Upper lobe of right lung (tissue), 1 donor: ENCODE measurements around the gene WFDC2. TPM values are rescaled to one million over a fixed set of nuclear protein-coding genes. Genes with fewer than 3 reads are reported as not detected.
A peak's percentile ranks its signal among the peaks of the same experiment; 100 is the strongest.

Source experiments
- ATAC-seq: fragments of 200-7000 bp; cut with Tn5 transposase; one replicate; pipeline ENCODE4 v1.9.1; 2020; ENCODE audit warnings: mild to moderate bottlenecking, moderate library complexity
- DNase-seq: peaks from one replicate; pipeline ENCODE4 v3.0.0-alpha.2; 2020
- H3K27ac ChIP-seq: fragments of 200-600 bp; one replicate; pipeline ENCODE4 v1.8.0; 2022
- H3K27me3 ChIP-seq: fragments of 200-600 bp; one replicate; pipeline ENCODE4 v1.8.0; 2022; ENCODE audit warnings: mild to moderate bottlenecking
- H3K36me3 ChIP-seq: fragments of 200-600 bp; one replicate; pipeline ENCODE4 v1.8.0; 2022
- H3K4me1 ChIP-seq: fragments of 200-600 bp; one replicate; pipeline ENCODE4 v1.8.0; 2022
- H3K4me3 ChIP-seq: fragments of 200-600 bp; one replicate; pipeline ENCODE4 v1.8.0; 2022; ENCODE audit warnings: mild to moderate bottlenecking
- H3K9me3 ChIP-seq: fragments of 200-600 bp; one replicate; pipeline ENCODE4 v1.8.0; 2022
- CTCF ChIP-seq: fragments of 200-600 bp; IDR thresholded peaks from one replicate; pipeline ENCODE4 v1.8.0; 2022; ENCODE audit warnings: antibody characterized with exemption
- intact Hi-C: fragments of 100-400 bp; cut with DNase I; formaldehyde crosslinking; loops from one replicate; pipeline ENCODE4 v1.11.0; 2022
- long read RNA-seq: library from polyadenylated mRNA; unstranded; transcript quantifications from one replicate; pipeline ENCODE4 v2.0.0, GENCODE V29; 2021
- total RNA-seq: library from RNA; stranded (reverse); fragmentation: NEBNext Ultra II Directional; extraction: Animal tissue kit (Norgen Biotek cat#: 25700); gene quantifications from one replicate; pipeline ENCODE4 v1.2.1, GENCODE V29; 2021
- donor health status: DM: no; HTN: yes; CAD: no; lungs with severe emphysema.

WFDC2 gene
- 113 TPM for total RNA-seq
- long read RNA-seq, transcript WFDC2-204 (4 exons, 614 nt): major isoform, 7 of 9 reads
- long read RNA-seq, partial matches to known transcripts: 2 of 9 reads
- long read RNA-seq, other reads (novel, unspliced or antisense): 0 of 9 reads

GRCh38 chr20:45469336-45470261 is at the start of gene WFDC2:
Gene WFDC2 (plus strand): TSS chr20:45469753. CDS start chr20:45469782, 29 bp downstream.
- H3K27me3 ChIP-seq: peaks cover 28% of the 10 kb centered on the region
- peak within 1 kb of the TSS; percentile 46 for H3K4me3 ChIP-seq
- peak; percentile 90 for DNase-seq
- peak within 1 kb of the TSS; percentile 74 for H3K27ac ChIP-seq
- no peaks in the 10 kb centered on the region for H3K36me3 ChIP-seq
- H3K9me3 ChIP-seq: no peaks in the 10 kb centered on the region
- no peak for TF ChIP-seq CTCF
- peak; percentile 74 for ATAC-seq
- peaks cover 20% of the 10 kb centered on the region for H3K4me1 ChIP-seq
- intact Hi-C loops: no loop called here

- Histone ChIP-seq H3K27me3 (no peaks in the 10 kb centered on the region), H3K36me3 (peaks cover 58% of the 10 kb centered on the region), H3K9me3 (no peaks in the 10 kb centered on the region), H3K4me1 (peaks cover 10% of the 10 kb centered on the region), H3K27ac (no peak overlapping the region), H3K4me3 (no peak overlapping the region)
- no peak for ATAC-seq
- intact Hi-C loops: no loop called here
- TF ChIP-seq CTCF: no peak
- DNase-seq: no peak
These were observed 49.4 kb upstream of the WFDC2 start for GRCh38 chr20:45420125-45420524.

GRCh38 chr20:45423700-45424099 is 45.9 kb upstream of the WFDC2 start:
- peaks cover 67% of the 10 kb centered on the region for H3K36me3 ChIP-seq
- no peaks in the 10 kb centered on the region for H3K4me1 ChIP-seq
- TF ChIP-seq CTCF: no peak
- H3K4me3 ChIP-seq: no peak overlapping the region
- no peaks in the 10 kb centered on the region for H3K27me3 ChIP-seq
- DNase-seq (no peak), ATAC-seq (no peak)
- no peaks in the 10 kb centered on the region for H3K9me3 ChIP-seq
- intact Hi-C loops: no loop called here
- H3K27ac ChIP-seq: no peak overlapping the region

GRCh38 chr20:45425561-45425960 is 44.0 kb upstream of the WFDC2 start:
- no peak overlapping the region for H3K4me3 ChIP-seq
- peaks cover 54% of the 10 kb centered on the region for H3K36me3 ChIP-seq
- no peak for DNase-seq
- no peak for TF ChIP-seq CTCF
- no peaks in the 10 kb centered on the region for H3K4me1 ChIP-seq
- intact Hi-C loops: no loop called here
- H3K9me3 ChIP-seq: no peaks in the 10 kb centered on the region
- ATAC-seq: no peak
- no peaks in the 10 kb centered on the region for H3K27me3 ChIP-seq
- H3K27ac ChIP-seq: no peak overlapping the region

- no peak overlapping the region for H3K27ac ChIP-seq
- no peaks in the 10 kb centered on the region for H3K4me1 ChIP-seq
- ATAC-seq (no peak), DNase-seq (no peak)
- H3K4me3 ChIP-seq: no peak overlapping the region
- intact Hi-C loops: no loop called here
- no peak for TF ChIP-seq CTCF
- H3K27me3 ChIP-seq: no peaks in the 10 kb centered on the region
- H3K9me3 ChIP-seq: no peaks in the 10 kb centered on the region
- peaks cover 45% of the 10 kb centered on the region for H3K36me3 ChIP-seq
These were observed 43.1 kb upstream of the WFDC2 start for GRCh38 chr20:45426320-45427016.
